Trophoblast cell (in vitro differentiated cells and primary cell): Measurements from ENCODE around the gene FRAS1.
A peak's percentile ranks its signal among the peaks of the same experiment; 100 is the strongest.

Source experiments
- DNase-seq, 2 donors: peaks; one replicate each; pipeline ENCODE4 v3.0.0-alpha.2; 2016
- H2AFZ ChIP-seq: 2 replicates; pipeline ENCODE4 v1.6.1; 2013; ENCODE audit warnings: low read length, moderate library complexity, mild to moderate bottlenecking; ENCODE audit not compliant: insufficient read depth, poor library complexity
- H2AK5ac ChIP-seq: 2 replicates; pipeline ENCODE4 v1.6.1; 2013; ENCODE audit warnings: mild to moderate bottlenecking, low read length
- H2BK120ac ChIP-seq: 2 replicates; pipeline ENCODE4 v1.6.1; 2013; ENCODE audit warnings: low read length, mild to moderate bottlenecking, moderate library complexity; ENCODE audit not compliant: insufficient read depth, poor library complexity
- H2BK12ac ChIP-seq: 2 replicates; pipeline ENCODE4 v1.6.1; 2013; ENCODE audit warnings: mild to moderate bottlenecking, low read length, moderate library complexity
- H2BK5ac ChIP-seq: 2 replicates; pipeline ENCODE4 v1.6.1; 2013; ENCODE audit warnings: low read length, low read depth, moderate library complexity, mild to moderate bottlenecking; ENCODE audit not compliant: poor library complexity
- H3K14ac ChIP-seq: 2 replicates; pipeline ENCODE4 v1.6.1; 2013; ENCODE audit warnings: mild to moderate bottlenecking, low read length
- H3K18ac ChIP-seq: 2 replicates; pipeline ENCODE4 v1.6.1; 2013; ENCODE audit warnings: mild to moderate bottlenecking, low read length
- H3K23ac ChIP-seq: 2 replicates; pipeline ENCODE4 v1.6.1; 2013; ENCODE audit warnings: low read length
- H3K27ac ChIP-seq: 2 replicates; pipeline ENCODE4 v1.5.1; 2013; ENCODE audit warnings: low read depth, mild to moderate bottlenecking, inconsistent platforms, low read length, moderate library complexity
- H3K27me3 ChIP-seq: 2 replicates; pipeline ENCODE4 v1.6.1; 2013; ENCODE audit warnings: inconsistent platforms, mild to moderate bottlenecking, low read length, moderate library complexity; ENCODE audit not compliant: insufficient read depth
- H3K36me3 ChIP-seq, 2 experiments: 1 replicate in 1 of 2; 2 replicates in 1 of 2; pipeline ENCODE4 v1.6.1; 2013; ENCODE audit warnings: low read length in 2 of 2, mild to moderate bottlenecking in 2 of 2, moderate library complexity in 1 of 2; ENCODE audit not compliant: insufficient read depth in 2 of 2, control insufficient read depth in 1 of 2
- H3K4ac ChIP-seq: 2 replicates; pipeline ENCODE4 v1.6.1; 2013; ENCODE audit warnings: low read depth, mild to moderate bottlenecking, low read length, moderate library complexity
- H3K4me1 ChIP-seq, 2 experiments: 1 replicate in 1 of 2; 2 replicates in 1 of 2; pipeline ENCODE4 v1.6.1; 2013; ENCODE audit warnings: low read length in 2 of 2, mild to moderate bottlenecking in 2 of 2, moderate library complexity in 1 of 2; ENCODE audit not compliant: insufficient read depth in 2 of 2, control insufficient read depth in 1 of 2
- H3K4me2 ChIP-seq: 2 replicates; pipeline ENCODE4 v1.6.1; 2013; ENCODE audit warnings: inconsistent platforms, mild to moderate bottlenecking, low read length, moderate library complexity
- H3K4me3 ChIP-seq: 2 replicates; pipeline ENCODE4 v1.5.1; 2013; ENCODE audit warnings: mild to moderate bottlenecking, low read depth, low read length, inconsistent platforms
- H3K79me1 ChIP-seq: one replicate; pipeline ENCODE4 v1.6.1; 2013; ENCODE audit warnings: low read length
- H3K79me2 ChIP-seq: 2 replicates; pipeline ENCODE4 v1.6.1; 2013; ENCODE audit warnings: low read length, mild to moderate bottlenecking; ENCODE audit not compliant: control insufficient read depth, insufficient read depth, poor library complexity
- H3K9ac ChIP-seq: 2 replicates; pipeline ENCODE4 v1.6.1; 2013; ENCODE audit warnings: mild to moderate bottlenecking, low read length
- H3K9me3 ChIP-seq: 2 replicates; pipeline ENCODE4 v1.6.1; 2013; ENCODE audit warnings: low read depth, mild to moderate bottlenecking, control low read depth, inconsistent platforms, low read length; ENCODE audit not compliant: insufficient read depth
- H4K12ac ChIP-seq: 2 replicates; pipeline ENCODE4 v1.6.1; 2013; ENCODE audit warnings: low read depth, mild to moderate bottlenecking, low read length, moderate library complexity
- H4K8ac ChIP-seq: 2 replicates; pipeline ENCODE4 v1.6.1; 2013; ENCODE audit warnings: low read depth, mild to moderate bottlenecking, low read length, moderate library complexity
- H4K91ac ChIP-seq: one replicate; pipeline ENCODE4 v1.6.1; 2013; ENCODE audit warnings: low read depth, mild to moderate bottlenecking, low read length, moderate library complexity
- WGBS: extraction: QIAGEN DNeasy Blood & Tissue Kit; methylation state at CpG from one replicate; pipeline ENCODE4 v1.1.7; 2013; ENCODE audit warnings: missing lambda C conversion rate; ENCODE audit not compliant: insufficient read length, insufficient coverage; ENCODE audit errors: extremely low coverage; 5-methylcytosine and 5-hydroxymethylcytosine counted together

FRAS1 gene

GRCh38 chr4:78310007-78310739 lies 253.1 kb downstream of the FRAS1 start:
- Histone ChIP-seq H3K4ac (no peak overlapping the region), H3K27ac (no peak overlapping the region), H3K4me3 (no peak overlapping the region), H2BK12ac (no peak overlapping the region), H3K14ac (no peak overlapping the region), H3K18ac (no peak overlapping the region), H3K9ac (no peak overlapping the region), H3K79me1 (no peaks in the 10 kb centered on the region), H2BK120ac (no peak overlapping the region), H4K91ac (no peak overlapping the region), H3K27me3 (no peaks in the 10 kb centered on the region), H2AFZ (no peak overlapping the region), H4K8ac (no peak overlapping the region), H2BK5ac (no peak overlapping the region), H3K36me3 (peaks cover 9 to 29% of the 10 kb centered on the region in 2 experiments), H2AK5ac (no peak overlapping the region), H3K23ac (no peak overlapping the region), H3K9me3 (no peaks in the 10 kb centered on the region), H3K4me1 (no peaks in the 10 kb centered on the region), H3K79me2 (no peaks in the 10 kb centered on the region), H4K12ac (no peak overlapping the region), H3K4me2 (no peak overlapping the region)
- peak; percentile 23 to 69 for DNase-seq
- WGBS = no CpG with 5 or more reads among the region's 6 CpGs

GRCh38 chr4:78310740-78311115 lies 253.6 kb downstream of the FRAS1 start:
- no peak overlapping the region for H3K14ac ChIP-seq
- H3K79me1 ChIP-seq = no peaks in the 10 kb centered on the region
- DNase-seq = peak; percentile 43 to 85
- H3K9ac ChIP-seq = no peak overlapping the region
- H3K9me3 ChIP-seq = no peaks in the 10 kb centered on the region
- H2BK120ac ChIP-seq = no peak overlapping the region
- no peak overlapping the region for H2AK5ac ChIP-seq
- no peak overlapping the region for H3K18ac ChIP-seq
- H3K4me2 ChIP-seq = no peak overlapping the region
- no peak overlapping the region for H3K27ac ChIP-seq
- H3K23ac ChIP-seq = no peak overlapping the region
- no peak overlapping the region for H4K91ac ChIP-seq
- H2BK12ac ChIP-seq = no peak overlapping the region
- no peak overlapping the region for H3K4me3 ChIP-seq
- H3K79me2 ChIP-seq = no peaks in the 10 kb centered on the region
- no peak overlapping the region for H3K4ac ChIP-seq
- no peaks in the 10 kb centered on the region for H3K27me3 ChIP-seq
- peaks cover 11 to 32% of the 10 kb centered on the region in 2 experiments for H3K36me3 ChIP-seq
- no peak overlapping the region for H4K8ac ChIP-seq
- no peak overlapping the region for H2BK5ac ChIP-seq
- H3K4me1 ChIP-seq = no peaks in the 10 kb centered on the region
- no peak overlapping the region for H2AFZ ChIP-seq
- no peak overlapping the region for H4K12ac ChIP-seq
- no CpG with 5 or more reads among the region's 6 CpGs for WGBS

- no peak overlapping the region for H3K4ac ChIP-seq
- H2BK120ac ChIP-seq = no peak overlapping the region
- H4K12ac ChIP-seq = no peak overlapping the region
- H3K23ac ChIP-seq = no peak overlapping the region
- no CpG with 5 or more reads among the region's 4 CpGs for WGBS
- no peaks in the 10 kb centered on the region for H3K4me1 ChIP-seq
- no peak for DNase-seq
- H3K79me2 ChIP-seq = no peaks in the 10 kb centered on the region
- H3K9ac ChIP-seq = no peak overlapping the region
- H3K36me3 ChIP-seq = peaks cover 13 to 35% of the 10 kb centered on the region in 2 experiments
- no peak overlapping the region for H2BK12ac ChIP-seq
- no peak overlapping the region for H4K8ac ChIP-seq
- no peak overlapping the region for H3K18ac ChIP-seq
- H3K4me2 ChIP-seq = no peak overlapping the region
- no peak overlapping the region for H2AK5ac ChIP-seq
- no peak overlapping the region for H4K91ac ChIP-seq
- no peaks in the 10 kb centered on the region for H3K79me1 ChIP-seq
- H3K27me3 ChIP-seq = no peaks in the 10 kb centered on the region
- H3K14ac ChIP-seq = no peak overlapping the region
- no peak overlapping the region for H3K27ac ChIP-seq
- no peak overlapping the region for H2AFZ ChIP-seq
- no peak overlapping the region for H3K4me3 ChIP-seq
- no peak overlapping the region for H2BK5ac ChIP-seq
- peaks cover 2% of the 10 kb centered on the region for H3K9me3 ChIP-seq
Measured at GRCh38 chr4:78311306-78311705, 254.2 kb downstream of the FRAS1 start.

- Histone ChIP-seq H3K36me3 (peaks cover 16 to 41% of the 10 kb centered on the region in 2 experiments), H3K4me3 (no peak overlapping the region), H3K9me3 (peaks cover 3% of the 10 kb centered on the region), H4K8ac (no peak overlapping the region), H2BK120ac (no peak overlapping the region), H3K4ac (no peak overlapping the region), H3K14ac (no peak overlapping the region), H3K23ac (no peak overlapping the region), H4K12ac (no peak overlapping the region), H3K79me2 (no peaks in the 10 kb centered on the region), H3K27ac (no peak overlapping the region), H3K9ac (no peak overlapping the region), H3K27me3 (no peaks in the 10 kb centered on the region), H3K4me1 (no peaks in the 10 kb centered on the region), H2BK12ac (no peak overlapping the region), H3K4me2 (no peak overlapping the region), H2AFZ (no peak overlapping the region), H4K91ac (no peak overlapping the region), H3K18ac (no peak overlapping the region), H2AK5ac (no peak overlapping the region), H2BK5ac (no peak overlapping the region), H3K79me1 (no peaks in the 10 kb centered on the region)
- no CpG with 5 or more reads among the region's 2 CpGs for WGBS
- DNase-seq = no peak
Measured at GRCh38 chr4:78312989-78313753, 256.0 kb downstream of the FRAS1 start.
